Activated CD8-positive, alpha-beta T cell treated with anti-CD3 and anti-CD28 coated beads for 36 hours (primary cell): ENCODE measurements around the gene PKMYT1. TPM values are rescaled to one million over a fixed set of nuclear protein-coding genes. Genes with fewer than 3 reads are reported as not detected.

Experiments used
- ATAC-seq: fragments of 200-7000 bp; cut with Tn5 transposase; one replicate; pipeline ENCODE4 v1.10.0; 2021; ENCODE audit warnings: mild to moderate bottlenecking, moderate library complexity
- CTCF ChIA-PET: fragments of 350-600 bp; sonication (Branson Sonifier 250); formaldehyde crosslinking; loops from one replicate; lab custom pipeline; 2021; ENCODE audit warnings: antibody characterized with exemption; lab: Charles Lee
- POLR2A ChIA-PET: fragments of 350-600 bp; sonication (Branson Sonifier 250); formaldehyde crosslinking; loops from one replicate; lab custom pipeline; 2021; ENCODE audit warnings: antibody characterized with exemption; lab: Charles Lee
- DNase-seq: peaks from one replicate; pipeline ENCODE4 v3.0.0-alpha.2; 2020
- H3K27ac Mint-ChIP-seq: one replicate; pipeline ENCODE4 v1.8.0; 2021; ENCODE audit warnings: mild to moderate bottlenecking, mixed read lengths
- H3K27me3 Mint-ChIP-seq: one replicate; pipeline ENCODE4 v1.8.0; 2021; ENCODE audit warnings: mixed read lengths
- H3K36me3 Mint-ChIP-seq: one replicate; pipeline ENCODE4 v1.8.0; 2021; ENCODE audit warnings: low read depth, mixed read lengths
- H3K4me1 Mint-ChIP-seq: one replicate; pipeline ENCODE4 v1.8.0; 2021; ENCODE audit warnings: low read depth, mixed read lengths
- H3K4me3 Mint-ChIP-seq: one replicate; pipeline ENCODE4 v1.8.0; 2021; ENCODE audit warnings: mild to moderate bottlenecking, moderate library complexity, mixed read lengths
- H3K9me3 Mint-ChIP-seq: one replicate; pipeline ENCODE4 v1.8.0; 2021; ENCODE audit warnings: mixed read lengths
- CTCF ChIP-seq: fragments of 200-600 bp; IDR thresholded peaks from one replicate; pipeline ENCODE4 v1.8.0; 2022; ENCODE audit warnings: antibody characterized with exemption, mild to moderate bottlenecking
- intact Hi-C: fragments of 100-400 bp; cut with micrococcal nuclease; formaldehyde crosslinking; loops from one replicate; pipeline ENCODE4 v1.10.0; 2022
- total RNA-seq, 2 experiments: library from RNA; stranded (reverse); gene quantifications; one replicate each; pipeline ENCODE4 v1.2.3, GENCODE V29; 2021

Gene PKMYT1
- total RNA-seq, 2 experiments from 2014 or later: 121 to 123 TPM

GRCh38 chr16:3027489-3027795 is 47.2 kb upstream of the PKMYT1 start:
- DNase-seq (no peak), ATAC-seq (no peak)
- Mint-ChIP-seq H3K4me1 (peaks cover 40% of the 10 kb centered on the region), H3K9me3 (no peaks in the 10 kb centered on the region), H3K4me3 (no peak overlapping the region), H3K27ac (no peak overlapping the region), H3K36me3 (peaks cover 14% of the 10 kb centered on the region), H3K27me3 (peaks cover 26% of the 10 kb centered on the region)
- no peak for TF ChIP-seq CTCF
- POLR2A ChIA-PET: interaction anchor here (0.8 to 1.8 kb wide), 7 partner anchors 11 to 102 kb away, joined by 3 to 6 read pairs (median 4); partner anchors contain the start of genes KREMEN2 and PAQR4
- CTCF ChIA-PET: interaction anchor here (0.8 to 10.2 kb wide), 29 partner anchors 6 to 143 kb away, joined by 3 to 135 read pairs (median 8); partner anchors contain the start of genes CLDN6, HCFC1R1, THOC6 and TNFRSF12A
- intact Hi-C loops: no loop called here

GRCh38 chr16:3026609-3027488 is 46.6 kb upstream of the PKMYT1 start:
- no peak overlapping the region for H3K27ac Mint-ChIP-seq

GRCh38 chr16:3026003-3026378 is 45.7 kb upstream of the PKMYT1 start:
- Mint-ChIP-seq H3K4me1 (peaks cover 53% of the 10 kb centered on the region), H3K9me3 (no peaks in the 10 kb centered on the region), H3K4me3 (no peak overlapping the region), H3K27me3 (peaks cover 20% of the 10 kb centered on the region), H3K36me3 (peaks cover 14% of the 10 kb centered on the region), H3K27ac (no peak overlapping the region)
- TF ChIP-seq CTCF: no peak
- intact Hi-C loops: no loop called here
- POLR2A ChIA-PET: interaction anchor here (0.6 kb wide), 1 partner anchor 163 kb away, joined by 3 read pairs; no protein-coding TSS in a partner anchor
- CTCF ChIA-PET: interaction anchor here (1.4 to 10.5 kb wide), 4 partner anchors 5 to 43 kb away, joined by 3 to 135 read pairs (median 110); partner anchors contain the start of genes CLDN6, HCFC1R1, THOC6 and TNFRSF12A
- ATAC-seq (no peak), DNase-seq (no peak)

More at GRCh38 chr16:3026609-3027488, 46.6 kb upstream of the PKMYT1 start:
- intact Hi-C loops: no loop called here
- no peak for TF ChIP-seq CTCF
- Mint-ChIP-seq H3K9me3 (no peaks in the 10 kb centered on the region), H3K4me3 (no peak overlapping the region), H3K36me3 (peaks cover 14% of the 10 kb centered on the region), H3K4me1 (peaks cover 45% of the 10 kb centered on the region), H3K27me3 (peaks cover 24% of the 10 kb centered on the region)
- POLR2A ChIA-PET: interaction anchor here (0.6 to 1.8 kb wide), 6 partner anchors 11 to 162 kb away, joined by 3 to 6 read pairs (median 4); partner anchors contain the start of genes KREMEN2 and PAQR4
- ATAC-seq: no peak
- CTCF ChIA-PET: interaction anchor here (0.8 to 10.2 kb wide), 19 partner anchors 6 to 142 kb away, joined by 4 to 135 read pairs (median 8); partner anchors contain the start of genes CLDN6, HCFC1R1, THOC6 and TNFRSF12A
- DNase-seq: no peak

- Mint-ChIP-seq H3K36me3 (peaks cover 14% of the 10 kb centered on the region), H3K9me3 (no peaks in the 10 kb centered on the region), H3K27me3 (peaks cover 16% of the 10 kb centered on the region), H3K4me3 (peak overlapping the region; percentile 77), H3K27ac (no peak overlapping the region), H3K4me1 (peaks cover 56% of the 10 kb centered on the region)
- intact Hi-C loops: no loop called here
- CTCF ChIA-PET: interaction anchor here (1.4 to 10.5 kb wide), 5 partner anchors 6 to 104 kb away, joined by 3 to 135 read pairs (median 11); no protein-coding TSS in a partner anchor
- POLR2A ChIA-PET: interaction anchor here (1.4 kb wide), 1 partner anchor 26 kb away, joined by 3 read pairs; no protein-coding TSS in a partner anchor
- TF ChIP-seq CTCF: no peak
- ATAC-seq (no peak), DNase-seq (no peak)
These were observed 45.1 kb upstream of the PKMYT1 start for GRCh38 chr16:3025032-3026002.
